HG03064 (cell line): Measurements from ENCODE around the gene AGRP.
A peak's percentile ranks its signal among the peaks of the same experiment; 100 is the strongest.
"Not testable (repeated sequence)": the region's sequence is repeated elsewhere in the genome, so short reads cannot be mapped to it uniquely, and the experiment has no call there.

Experiments used
- ATAC-seq: cut with Tn5 transposase; IDR thresholded peaks from one replicate; pipeline ENCODE4 v1.9.1; 2021; ENCODE audit warnings: low read depth; ENCODE audit not compliant: unreplicated experiment

AGRP gene

GRCh38 chr16:67504031-67505021, 21.0 kb upstream of the AGRP start:
- ATAC-seq, result no peak

GRCh38 chr16:67499106-67499505, 15.8 kb upstream of the AGRP start:
- ATAC-seq, result no peak

GRCh38 chr16:67490335-67491096, 7.2 kb upstream of the AGRP start:
- ATAC-seq, result no peak

GRCh38 chr16:67489401-67490083, 6.2 kb upstream of the AGRP start:
- ATAC-seq, result no peak

- ATAC-seq, result not testable (repeated sequence)
Measured at GRCh38 chr16:67487561-67487960, 4.2 kb upstream of the AGRP start.

GRCh38 chr16:67486805-67487204, 3.5 kb upstream of the AGRP start:
- no peak for ATAC-seq

GRCh38 chr16:67483731-67484525, 581 bp upstream of the AGRP start:
- ATAC-seq, result no peak

GRCh38 chr16:67482233-67482924, 968 bp downstream of the AGRP start:
- no peak for ATAC-seq

- no peak for ATAC-seq
Measured at GRCh38 chr16:67481561-67482232, 1.6 kb downstream of the AGRP start.

GRCh38 chr16:67480833-67481560, 2.4 kb downstream of the AGRP start, which contains the start of gene ATP6V0D1:
TSS of gene ATP6V0D1 (minus strand) at chr16:67481157. CDS start at chr16:67481086, 71 bp downstream.
- ATAC-seq, result peak; percentile 70

- ATAC-seq, result no peak
Measured at GRCh38 chr16:67477960-67478554, 5.3 kb downstream of the AGRP start.

- ATAC-seq, result no peak
Measured at GRCh38 chr16:67474551-67475455, 8.5 kb downstream of the AGRP start.

GRCh38 chr16:67471758-67472384, 11.5 kb downstream of the AGRP start:
- ATAC-seq, result no peak

- ATAC-seq, result no peak
Measured at GRCh38 chr16:67470359-67470758, 13.0 kb downstream of the AGRP start.

GRCh38 chr16:67468731-67469130, 14.6 kb downstream of the AGRP start:
- no peak for ATAC-seq

- ATAC-seq, result no peak
Measured at GRCh38 chr16:67466581-67466980, 16.8 kb downstream of the AGRP start.
